Rectal smooth muscle tissue (tissue), 1 donor: ENCODE results near the gene AGAP1.

Experiments
- H3K27ac ChIP-seq: one replicate; pipeline ENCODE4 v1.7.0; 2013; ENCODE audit warnings: low read depth, low read length, inconsistent platforms
- H3K27me3 ChIP-seq: one replicate; pipeline ENCODE4 v1.7.0; 2013; ENCODE audit warnings: low read length; ENCODE audit not compliant: control insufficient read depth, insufficient read depth
- H3K36me3 ChIP-seq: one replicate; pipeline ENCODE4 v1.7.0; 2013; ENCODE audit warnings: low read length; ENCODE audit not compliant: control insufficient read depth, insufficient read depth
- H3K4me1 ChIP-seq: one replicate; pipeline ENCODE4 v1.7.0; 2013; ENCODE audit warnings: low read length; ENCODE audit not compliant: control insufficient read depth, insufficient read depth
- H3K4me3 ChIP-seq: one replicate; pipeline ENCODE4 v1.7.0; 2013; ENCODE audit warnings: low read length
- H3K9ac ChIP-seq: one replicate; pipeline ENCODE4 v1.7.0; 2013; ENCODE audit warnings: low read length

Gene AGAP1

GRCh38 chr2:235640377-235640776, 146.5 kb downstream of the AGAP1 start:
- Histone ChIP-seq H3K27me3 (no peaks in the 10 kb centered on the region), H3K36me3 (no peaks in the 10 kb centered on the region), H3K4me1 (peaks cover 40% of the 10 kb centered on the region), H3K27ac (peak overlapping the region; percentile 77), H3K4me3 (no peak overlapping the region), H3K9ac (no peak overlapping the region)

GRCh38 chr2:235640926-235641723, 147.3 kb downstream of the AGAP1 start:
- no peaks in the 10 kb centered on the region for H3K27me3 ChIP-seq
- no peak overlapping the region for H3K4me3 ChIP-seq
- H3K27ac ChIP-seq = peak overlapping the region; percentile 77
- H3K9ac ChIP-seq = no peak overlapping the region
- peaks cover 40% of the 10 kb centered on the region for H3K4me1 ChIP-seq
- H3K36me3 ChIP-seq = no peaks in the 10 kb centered on the region

- H3K4me1 ChIP-seq = peaks cover 40% of the 10 kb centered on the region
- H3K27ac ChIP-seq = peak overlapping the region; percentile 77
- H3K9ac ChIP-seq = no peak overlapping the region
- no peaks in the 10 kb centered on the region for H3K36me3 ChIP-seq
- no peaks in the 10 kb centered on the region for H3K27me3 ChIP-seq
- H3K4me3 ChIP-seq = no peak overlapping the region
Measured at GRCh38 chr2:235641956-235642355, 148.1 kb downstream of the AGAP1 start.

- H3K36me3 ChIP-seq = no peaks in the 10 kb centered on the region
- H3K9ac ChIP-seq = no peak overlapping the region
- H3K4me1 ChIP-seq = peaks cover 40% of the 10 kb centered on the region
- no peak overlapping the region for H3K4me3 ChIP-seq
- H3K27me3 ChIP-seq = no peaks in the 10 kb centered on the region
- no peak overlapping the region for H3K27ac ChIP-seq
Measured at GRCh38 chr2:235642446-235643098, 148.7 kb downstream of the AGAP1 start.

GRCh38 chr2:235643680-235644511, 150.1 kb downstream of the AGAP1 start:
- Histone ChIP-seq H3K27me3 (no peaks in the 10 kb centered on the region), H3K4me1 (peaks cover 27% of the 10 kb centered on the region), H3K27ac (no peak overlapping the region), H3K4me3 (no peak overlapping the region), H3K36me3 (no peaks in the 10 kb centered on the region), H3K9ac (no peak overlapping the region)

- Histone ChIP-seq H3K4me3 (no peak overlapping the region), H3K36me3 (no peaks in the 10 kb centered on the region), H3K27ac (no peak overlapping the region), H3K27me3 (no peaks in the 10 kb centered on the region), H3K4me1 (no peaks in the 10 kb centered on the region), H3K9ac (no peak overlapping the region)
Measured at GRCh38 chr2:235647264-235647663, 153.4 kb downstream of the AGAP1 start.

GRCh38 chr2:235647877-235648276, 154.0 kb downstream of the AGAP1 start:
- no peak overlapping the region for H3K9ac ChIP-seq

GRCh38 chr2:235649418-235649817, 155.6 kb downstream of the AGAP1 start:
- no peak overlapping the region for H3K9ac ChIP-seq
- no peak overlapping the region for H3K4me3 ChIP-seq
- H3K4me1 ChIP-seq = no peaks in the 10 kb centered on the region
- H3K36me3 ChIP-seq = no peaks in the 10 kb centered on the region
- no peaks in the 10 kb centered on the region for H3K27me3 ChIP-seq
- no peak overlapping the region for H3K27ac ChIP-seq

More at GRCh38 chr2:235647877-235648276, 154.0 kb downstream of the AGAP1 start:
- Histone ChIP-seq H3K36me3 (no peaks in the 10 kb centered on the region), H3K4me3 (no peak overlapping the region), H3K27me3 (no peaks in the 10 kb centered on the region), H3K27ac (no peak overlapping the region), H3K4me1 (no peaks in the 10 kb centered on the region)

- H3K27me3 ChIP-seq = no peaks in the 10 kb centered on the region
- no peak overlapping the region for H3K4me3 ChIP-seq
- H3K36me3 ChIP-seq = no peaks in the 10 kb centered on the region
- no peak overlapping the region for H3K27ac ChIP-seq
- no peaks in the 10 kb centered on the region for H3K4me1 ChIP-seq
- H3K9ac ChIP-seq = no peak overlapping the region
Measured at GRCh38 chr2:235651643-235652042, 157.8 kb downstream of the AGAP1 start.

- H3K4me1 ChIP-seq = peaks cover 2% of the 10 kb centered on the region
- no peak overlapping the region for H3K9ac ChIP-seq
- no peaks in the 10 kb centered on the region for H3K27me3 ChIP-seq
- H3K4me3 ChIP-seq = no peak overlapping the region
- no peak overlapping the region for H3K27ac ChIP-seq
- no peaks in the 10 kb centered on the region for H3K36me3 ChIP-seq
Measured at GRCh38 chr2:235654103-235654813, 160.4 kb downstream of the AGAP1 start.

GRCh38 chr2:235658351-235659174, 164.7 kb downstream of the AGAP1 start:
- peaks cover 6% of the 10 kb centered on the region for H3K4me1 ChIP-seq
- H3K9ac ChIP-seq = no peak overlapping the region
- peak overlapping the region; percentile 0 for H3K27ac ChIP-seq
- no peaks in the 10 kb centered on the region for H3K27me3 ChIP-seq
- H3K4me3 ChIP-seq = no peak overlapping the region
- H3K36me3 ChIP-seq = no peaks in the 10 kb centered on the region
